Measurements from ENCODE around the gene NKAIN2.
"Not testable (repeated sequence)": the region's sequence is repeated elsewhere in the genome, so short reads cannot be mapped to it uniquely, and the experiment has no call there.

NKAIN2 gene

DNA sequence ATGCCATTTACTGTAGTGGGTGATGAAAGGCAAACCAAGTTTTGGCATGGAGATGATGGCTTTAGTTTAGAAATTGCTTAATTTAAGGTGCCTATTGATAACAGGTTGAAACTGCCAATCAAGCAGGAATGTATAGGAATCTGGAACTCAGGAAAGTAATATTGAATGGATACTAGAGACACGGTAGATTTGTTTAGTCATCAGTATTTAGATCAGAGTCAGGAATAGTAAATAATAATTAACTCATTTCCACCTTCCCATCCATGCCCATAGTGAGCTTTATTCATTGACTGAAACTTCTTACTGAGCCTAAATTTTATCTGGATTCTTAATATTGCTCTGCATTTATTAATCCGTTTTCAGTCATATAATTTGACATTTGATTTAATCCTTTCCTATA, 500.3 kb downstream of the NKAIN2 start:
- DNase-seq = no peak

DNA sequence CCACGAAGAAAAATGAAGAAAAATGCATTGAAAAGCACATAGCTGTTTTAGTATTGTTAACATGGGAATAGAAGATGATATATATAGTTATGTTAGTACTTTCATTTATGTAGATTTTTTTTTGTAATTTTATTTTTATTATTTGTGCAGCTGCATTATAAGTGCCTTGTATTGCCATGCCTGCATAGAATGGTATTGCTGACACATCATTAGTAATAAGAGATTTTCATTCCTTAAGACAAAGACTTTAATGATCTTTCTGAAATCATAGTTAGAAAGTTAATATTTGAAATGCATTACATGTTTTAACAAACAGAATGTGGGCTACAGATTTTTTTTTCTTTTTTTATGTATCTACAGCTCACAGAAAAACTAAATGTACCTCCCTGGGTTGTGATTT, 506.5 kb downstream of the NKAIN2 start:
- DNase-seq = no peak

- no peak for DNase-seq
Observed at GRCh38 chr6:124319410-124319809, 515.7 kb downstream of the NKAIN2 start.

GRCh38 chr6:124324237-124324636, 520.6 kb downstream of the NKAIN2 start:
- DNase-seq = no peak

DNA sequence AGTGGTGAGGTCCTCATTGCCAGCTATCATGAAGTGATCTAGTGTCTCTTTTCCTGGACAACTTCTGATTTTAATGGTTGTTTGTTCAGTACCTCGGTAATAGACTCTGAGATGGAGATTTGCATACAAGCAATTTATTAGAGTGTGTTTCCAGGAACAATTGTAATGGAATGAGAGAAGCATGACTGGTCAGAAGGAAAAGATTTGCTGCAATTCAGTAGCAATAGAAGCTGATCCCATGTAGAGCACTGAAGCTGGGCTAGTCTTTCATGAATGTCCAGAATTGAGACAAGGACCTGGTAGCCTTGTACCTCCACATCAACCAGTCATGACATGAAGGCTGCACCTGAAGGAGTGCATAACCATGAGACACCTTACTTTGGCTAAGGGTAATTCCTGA, 526.5 kb downstream of the NKAIN2 start:
- no peak for DNase-seq

- no peak for DNase-seq
Observed at GRCh38 chr6:124334359-124334758, 530.7 kb downstream of the NKAIN2 start.

GRCh38 chr6:124339610-124340334, 536.1 kb downstream of the NKAIN2 start:
- DNase-seq = no peak

- not testable (repeated sequence) for DNase-seq
Observed at GRCh38 chr6:124348339-124348738, 544.7 kb downstream of the NKAIN2 start.

- no peak for DNase-seq
Observed at GRCh38 chr6:124355146-124355545, 551.5 kb downstream of the NKAIN2 start.

DNA sequence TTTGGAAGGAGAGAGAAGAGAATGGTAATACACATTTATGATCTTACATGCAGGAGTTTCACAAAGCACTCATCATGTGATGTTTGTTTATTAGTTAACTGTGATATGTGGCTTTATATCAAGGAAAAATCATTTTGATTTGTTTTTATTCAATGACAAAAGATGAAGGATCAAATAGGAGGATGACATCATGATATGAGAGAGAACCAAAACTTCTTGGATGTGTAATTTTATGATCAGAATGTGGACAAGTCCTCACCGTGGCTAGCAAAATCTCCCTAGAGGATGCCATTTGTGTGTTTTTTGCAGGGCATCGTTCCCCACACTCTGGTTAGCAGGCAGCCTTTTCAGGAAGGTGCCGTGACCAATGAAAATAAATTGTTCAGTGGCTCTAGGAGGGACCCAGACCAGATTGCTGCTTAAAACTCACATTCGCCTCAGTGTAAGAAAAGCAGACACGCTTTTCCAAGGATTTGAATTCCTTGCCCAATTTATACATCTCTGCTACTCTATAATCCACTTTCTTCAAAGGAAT, 552.7 kb downstream of the NKAIN2 start:
- no peak for DNase-seq

- no peak for DNase-seq
Observed at GRCh38 chr6:124356811-124357210, 553.1 kb downstream of the NKAIN2 start.

DNA sequence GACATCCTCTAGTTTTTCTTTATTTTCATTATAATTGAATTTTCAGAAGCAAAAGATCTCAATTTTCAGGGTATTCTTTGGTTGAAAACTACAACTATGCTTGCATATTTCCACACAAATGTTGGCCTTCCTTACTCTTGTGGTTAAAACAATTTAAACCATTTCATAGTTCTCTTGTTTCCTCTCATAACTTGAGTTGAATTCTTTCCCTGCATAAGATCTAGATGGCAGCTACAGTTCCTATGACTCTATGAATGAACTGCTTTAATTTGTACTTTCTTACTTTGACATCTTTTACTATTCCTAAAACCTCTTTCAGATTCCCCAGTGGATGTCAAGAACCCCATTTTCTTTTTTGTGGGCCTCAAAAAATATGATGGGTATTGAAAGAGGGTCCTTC, 564.5 kb downstream of the NKAIN2 start:
- no peak for DNase-seq

DNA sequence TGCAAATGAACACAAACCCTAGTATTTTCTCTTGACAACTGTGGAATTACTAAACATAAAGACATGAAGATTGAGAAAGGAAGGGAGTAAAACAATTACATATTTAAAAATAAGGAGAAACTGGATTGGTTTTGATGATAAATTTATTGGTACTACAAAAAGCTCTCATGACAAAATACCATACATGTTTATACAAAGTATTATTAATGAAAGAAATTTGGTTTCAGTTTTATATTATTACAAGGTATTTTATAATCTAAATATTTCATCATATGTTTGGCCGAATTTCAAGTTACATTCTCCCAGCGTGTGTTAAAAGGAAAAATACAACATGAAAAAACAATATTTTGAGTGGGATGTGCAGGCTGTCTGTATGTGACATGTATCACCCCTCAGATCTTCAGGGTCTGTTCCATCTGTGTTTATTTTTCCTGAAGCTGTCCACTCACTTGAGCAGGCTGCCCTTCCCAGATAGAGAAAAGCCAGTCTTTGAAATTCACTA, 568.4 kb downstream of the NKAIN2 start:
- DNase-seq = no peak

DNA sequence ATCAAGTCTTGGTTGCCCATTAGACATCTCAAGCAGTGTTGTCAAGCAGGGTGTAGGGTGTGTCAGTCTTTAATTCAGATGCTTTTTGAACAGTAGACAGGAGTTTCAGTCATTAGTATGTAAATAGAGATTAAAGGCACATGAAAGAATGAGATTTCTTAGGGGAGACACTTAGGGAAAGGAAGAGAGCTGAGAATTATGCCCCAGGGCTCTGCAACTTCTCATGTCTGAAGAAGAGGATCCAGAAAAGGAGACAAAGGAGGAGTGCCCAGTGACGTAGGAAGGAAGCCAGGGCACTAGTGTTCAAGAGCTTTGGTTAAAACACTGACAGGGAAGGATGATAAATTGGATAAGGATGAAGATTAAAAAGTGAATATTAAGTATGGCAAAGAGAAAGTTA, 569.7 kb downstream of the NKAIN2 start:
- DNase-seq = no peak

DNA sequence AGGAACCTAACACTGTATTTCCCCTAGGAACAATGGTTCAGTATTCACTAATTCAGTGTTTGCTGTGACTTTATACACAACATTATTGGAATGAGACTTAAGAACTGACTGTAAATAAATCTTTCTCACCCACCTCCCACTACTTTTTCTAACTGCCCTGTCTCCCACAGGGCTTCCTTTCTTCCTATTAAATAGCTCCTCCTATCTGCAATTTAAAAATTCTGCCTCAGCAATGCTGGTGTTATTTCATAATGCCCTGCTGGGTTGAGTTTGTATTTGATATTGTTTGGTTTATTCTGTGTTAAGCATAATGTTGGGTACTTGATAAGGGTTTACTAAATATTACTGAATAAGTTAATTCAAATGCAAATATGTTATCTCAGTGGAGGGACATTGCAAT, 585.5 kb downstream of the NKAIN2 start:
- no peak for DNase-seq

GRCh38 chr6:124393536-124393935, 589.9 kb downstream of the NKAIN2 start:
- no peak for DNase-seq

GRCh38 chr6:124396361-124396760, 592.7 kb downstream of the NKAIN2 start:
- no peak for DNase-seq

- no peak for DNase-seq
Observed at GRCh38 chr6:124400261-124400999, 596.8 kb downstream of the NKAIN2 start.

- DNase-seq = not testable (repeated sequence)
Observed at GRCh38 chr6:124410425-124410824, 606.8 kb downstream of the NKAIN2 start.

DNA sequence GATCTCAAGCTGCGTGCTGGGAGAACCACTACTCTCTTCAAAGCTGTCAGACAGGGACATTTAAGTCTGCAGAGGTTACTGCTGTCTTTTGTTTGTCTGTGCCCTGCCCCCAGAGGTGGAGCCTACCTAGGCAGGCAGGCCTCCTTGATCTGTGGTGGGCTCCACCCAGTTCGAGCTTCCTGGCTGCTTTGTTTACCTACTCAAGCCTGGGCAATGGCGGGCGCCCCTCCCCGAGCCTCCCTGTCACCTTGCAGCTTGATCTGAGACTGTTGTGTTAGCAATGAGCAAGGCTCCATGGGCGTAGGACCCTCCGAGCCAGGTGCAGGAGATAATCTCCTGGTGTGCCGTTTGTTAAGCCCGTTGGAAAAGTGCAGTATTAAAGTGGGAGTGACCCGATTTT, 609.0 kb downstream of the NKAIN2 start:
- not testable (repeated sequence) for DNase-seq

DNA sequence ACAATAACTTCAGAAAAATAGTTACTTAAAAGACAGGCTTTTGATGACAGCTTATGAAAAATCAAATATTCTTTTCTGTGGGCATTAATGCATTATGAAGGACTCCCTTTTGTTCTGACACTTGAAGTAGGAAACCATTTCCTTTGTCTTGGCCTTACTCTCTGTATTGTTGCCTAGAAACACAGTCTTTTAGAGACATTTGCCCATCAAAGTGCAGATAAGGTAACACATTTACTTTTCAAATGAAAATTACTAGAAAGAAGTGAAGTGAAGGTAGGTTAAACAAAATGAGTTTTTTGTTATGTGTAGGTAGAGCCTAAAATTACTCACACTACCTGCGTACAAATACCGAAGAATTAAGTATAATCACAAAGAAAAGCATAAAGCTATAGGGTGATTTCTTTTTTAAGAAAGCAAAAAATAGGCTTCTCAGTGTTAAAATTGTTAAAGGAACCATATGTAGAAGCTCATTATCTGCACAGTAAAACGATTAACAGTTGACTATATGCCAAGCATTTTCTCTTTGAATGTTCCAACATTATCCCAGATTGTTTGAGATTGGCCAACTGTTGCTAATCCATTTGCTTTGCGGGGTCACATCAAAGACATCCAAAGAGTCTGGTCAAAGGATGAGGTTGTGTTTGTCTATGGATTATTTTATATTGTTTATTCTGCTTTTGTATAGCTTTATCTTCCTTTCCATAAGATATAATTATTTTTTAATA, 616.6 kb downstream of the NKAIN2 start:
- DNase-seq = no peak

GRCh38 chr6:124423621-124424020, 620.0 kb downstream of the NKAIN2 start:
- no peak for DNase-seq

All from hypothalamus (tissue), 51 donors.